KMS-11 (cell line): ENCODE data around the gene EPG5.

Experiments
- H2AFZ ChIP-seq: fragments of 200-600 bp; sonication (generic); 2 replicates; pipeline ENCODE4 v1.6.1; 2016; ENCODE audit warnings: antibody characterized with exemption, mixed run types, low read depth
- H3K27ac ChIP-seq: fragments of 200-600 bp; sonication (generic); 2 replicates; pipeline ENCODE4 v1.6.1; 2016; ENCODE audit warnings: mild to moderate bottlenecking, mixed run types
- H3K27me3 ChIP-seq: fragments of 200-600 bp; sonication (generic); 2 replicates; pipeline ENCODE4 v1.6.1; 2017; ENCODE audit warnings: mild to moderate bottlenecking, low read depth, mixed run types, moderate library complexity; ENCODE audit not compliant: insufficient read depth
- H3K36me3 ChIP-seq: fragments of 200-600 bp; sonication (generic); 2 replicates; pipeline ENCODE4 v1.6.1; 2017; ENCODE audit warnings: mild to moderate bottlenecking, mixed run types; ENCODE audit not compliant: insufficient read depth
- H3K4me1 ChIP-seq: fragments of 200-600 bp; sonication (generic); 2 replicates; pipeline ENCODE4 v1.6.1; 2016; ENCODE audit warnings: mild to moderate bottlenecking, low read depth, mixed run types; ENCODE audit not compliant: poor library complexity, severe bottlenecking
- H3K4me2 ChIP-seq: fragments of 200-600 bp; sonication (generic); 2 replicates; pipeline ENCODE4 v1.7.0; 2016; ENCODE audit warnings: mild to moderate bottlenecking, mixed run types
- H3K4me3 ChIP-seq: fragments of 200-600 bp; sonication (generic); IDR thresholded peaks from 2 replicates; pipeline ENCODE4 v1.6.1; 2017; ENCODE audit warnings: low read depth, low read length, mixed read lengths; ENCODE audit not compliant: insufficient read depth
- H3K79me2 ChIP-seq: fragments of 200-600 bp; sonication (generic); 2 replicates; pipeline ENCODE4 v1.6.1; 2016; ENCODE audit warnings: low read depth, mixed run types; ENCODE audit not compliant: insufficient read depth
- H3K9ac ChIP-seq: fragments of 200-600 bp; sonication (generic); 2 replicates; pipeline ENCODE4 v1.6.1; 2016; ENCODE audit warnings: mild to moderate bottlenecking, mixed run types
- H4K20me1 ChIP-seq: fragments of 200-600 bp; sonication (generic); 2 replicates; pipeline ENCODE4 v1.6.1; 2016; ENCODE audit warnings: mild to moderate bottlenecking, mixed run types; ENCODE audit not compliant: insufficient read depth
- CTCF ChIP-seq: fragments of 200-600 bp; sonication (generic); conservative IDR thresholded peaks from 2 replicates; pipeline ENCODE4 v1.6.1; 2017; ENCODE audit warnings: low read depth, mild to moderate bottlenecking, antibody characterized with exemption, low read length, moderate library complexity, mixed read lengths

EPG5 gene

GRCh38 chr18:45938488-45938935 is 28.6 kb downstream of the EPG5 start:
- H3K4me3 ChIP-seq = no peak overlapping the region
- no peaks in the 10 kb centered on the region for H3K79me2 ChIP-seq
- no peak overlapping the region for H3K27ac ChIP-seq
- no peak overlapping the region for H3K4me2 ChIP-seq
- no peak overlapping the region for H2AFZ ChIP-seq
- peaks cover 18% of the 10 kb centered on the region for H3K4me1 ChIP-seq
- peaks cover 11% of the 10 kb centered on the region; the same call in 1 of the 2 replicates for H3K36me3 ChIP-seq
- TF ChIP-seq CTCF = no peak
- H3K27me3 ChIP-seq = no peaks in the 10 kb centered on the region
- H3K9ac ChIP-seq = no peak overlapping the region
- no peaks in the 10 kb centered on the region for H4K20me1 ChIP-seq

- Histone ChIP-seq H3K36me3 (0 out of 2 replicates have a peak, but pooled peaks cover 1% of the 10 kb centered on the region), H4K20me1 (no peaks in the 10 kb centered on the region), H3K4me1 (peaks cover 9% of the 10 kb centered on the region), H2AFZ (no peak overlapping the region), H3K27ac (no peak overlapping the region), H3K4me2 (no peak overlapping the region), H3K27me3 (no peaks in the 10 kb centered on the region), H3K79me2 (no peaks in the 10 kb centered on the region), H3K4me3 (no peak overlapping the region), H3K9ac (no peak overlapping the region)
- TF ChIP-seq CTCF = no peak
These were observed 31.4 kb downstream of the EPG5 start for GRCh38 chr18:45935591-45936335.

GRCh38 chr18:45932708-45933107 is 34.4 kb downstream of the EPG5 start:
- Histone ChIP-seq H2AFZ (no peak overlapping the region), H3K9ac (no peak overlapping the region), H3K79me2 (no peaks in the 10 kb centered on the region), H3K27ac (no peak overlapping the region), H3K36me3 (no peaks in the 10 kb centered on the region), H3K4me2 (no peak overlapping the region), H3K4me3 (no peak overlapping the region), H3K27me3 (no peaks in the 10 kb centered on the region), H3K4me1 (no peaks in the 10 kb centered on the region), H4K20me1 (no peaks in the 10 kb centered on the region)
- no peak for TF ChIP-seq CTCF

- Histone ChIP-seq H3K4me2 (no peak overlapping the region), H3K27ac (no peak overlapping the region), H3K4me3 (no peak overlapping the region), H3K4me1 (no peaks in the 10 kb centered on the region), H3K9ac (no peak overlapping the region), H3K36me3 (no peaks in the 10 kb centered on the region), H4K20me1 (no peaks in the 10 kb centered on the region), H2AFZ (no peak overlapping the region), H3K79me2 (no peaks in the 10 kb centered on the region), H3K27me3 (no peaks in the 10 kb centered on the region)
- no peak for TF ChIP-seq CTCF
These were observed 36.2 kb downstream of the EPG5 start for GRCh38 chr18:45930963-45931362.
